K562 (cell line): ENCODE data around the gene CAMSAP3. TPM values are rescaled to one million over a fixed set of nuclear protein-coding genes. Genes with fewer than 3 reads are reported as not detected.

ENCODE experiments used
- CAMTA2 ChIP-seq: fragments of 250-450 bp; sonication (Bioruptor Pico); conservative IDR thresholded peaks from 2 replicates; pipeline ENCODE4 v1.5.1; 2022
- DMBX1 ChIP-seq: fragments of 250-450 bp; sonication (Bioruptor Pico); IDR thresholded peaks from 2 replicates; pipeline ENCODE4 v1.8.0; 2022; ENCODE audit warnings: inconsistent platforms, mild to moderate bottlenecking, moderate library complexity, borderline replicate concordance
- E4F1 ChIP-seq: fragments of 250-450 bp; sonication (Bioruptor Pico); IDR thresholded peaks from 2 replicates; pipeline ENCODE4 v1.5.0; 2021; ENCODE audit warnings: mild to moderate bottlenecking, borderline replicate concordance
- EGR1 ChIP-seq: fragments of 450-650 bp; conservative IDR thresholded peaks from 2 replicates; pipeline ENCODE4 v1.6.1; 2017; ENCODE audit warnings: mild to moderate bottlenecking
- EP300 ChIP-seq: IDR thresholded peaks from 2 replicates; pipeline ENCODE4 v1.6.1; 2012; ENCODE audit warnings: low read length, improper control_type of control experiment
- GTF3C2 ChIP-seq: IDR thresholded peaks from 3 replicates; pipeline ENCODE4 v1.6.1; 2011; ENCODE audit warnings: borderline replicate concordance, mild to moderate bottlenecking, moderate library complexity; ENCODE audit not compliant: insufficient read length; ENCODE audit errors: extremely low read depth
- HIVEP1 ChIP-seq: fragments of 250-450 bp; sonication (Bioruptor Pico); IDR thresholded peaks from 2 replicates; pipeline ENCODE4 v1.4.0; 2020; ENCODE audit warnings: mild to moderate bottlenecking
- IRF2 ChIP-seq: sonication (generic); formaldehyde crosslinking; IDR thresholded peaks from 2 replicates; pipeline ENCODE4 v1.8.1; 2022; ENCODE audit warnings: mild to moderate bottlenecking, missing genetic modification reagents
- MAZ ChIP-seq, 2 experiments: fragments of 450-650 bp in 1 of 2; sonication (generic) in 1 of 2; formaldehyde crosslinking; IDR thresholded peaks in 1 of 2; conservative IDR thresholded peaks in 1 of 2; 2 replicates each; pipeline versions ENCODE4 v1.4.0 to v1.5.0; 2020; ENCODE audit warnings: mild to moderate bottlenecking in 1 of 2, missing genetic modification reagents in 1 of 2
- MEIS2 ChIP-seq: fragments of 450-650 bp; IDR thresholded peaks from 2 replicates; pipeline ENCODE4 v1.6.1; 2014; ENCODE audit warnings: mild to moderate bottlenecking; ENCODE audit not compliant: partially characterized antibody
- MYBL2 ChIP-seq, 2 experiments: fragments of 450-650 bp in 1 of 2; sonication (generic) in 1 of 2; formaldehyde crosslinking in 1 of 2; IDR thresholded peaks; 2 replicates each; pipeline versions ENCODE4 v1.6.1 to v1.8.1; 2017 to 2022; ENCODE audit warnings: borderline replicate concordance in 1 of 2, inconsistent platforms in 1 of 2, low read depth in 1 of 2, mild to moderate bottlenecking in 1 of 2, missing genetic modification reagents in 1 of 2, moderate library complexity in 1 of 2
- NCOR1 ChIP-seq: fragments of 450-650 bp; IDR thresholded peaks from 2 replicates; pipeline ENCODE4 v1.6.1; 2016; ENCODE audit warnings: mild to moderate bottlenecking, moderate library complexity
- NR1H2 ChIP-seq: sonication (generic); formaldehyde crosslinking; IDR thresholded peaks from 2 replicates; pipeline ENCODE4 v1.4.0; 2020; ENCODE audit warnings: mild to moderate bottlenecking, missing genetic modification reagents
- NR2F6 ChIP-seq: fragments of 450-650 bp; formaldehyde crosslinking; IDR thresholded peaks from 2 replicates; pipeline ENCODE4 v1.4.0; 2020; ENCODE audit warnings: mild to moderate bottlenecking
- POLR3A ChIP-seq: IDR thresholded peaks from 2 replicates; pipeline ENCODE4 v1.6.1; 2011; ENCODE audit warnings: borderline replicate concordance, mild to moderate bottlenecking, moderate library complexity; ENCODE audit not compliant: insufficient read length, insufficient read depth; ENCODE audit errors: extremely low read depth
- POU5F1 ChIP-seq: fragments of 150-350 bp; IDR thresholded peaks from 2 replicates; pipeline ENCODE4 v1.6.1; 2014; ENCODE audit warnings: borderline replicate concordance, low read length, low read depth, mild to moderate bottlenecking; ENCODE audit not compliant: partially characterized antibody
- SETDB1 ChIP-seq: IDR thresholded peaks from one replicate; pipeline ENCODE4 v1.6.1; 2012; ENCODE audit warnings: low read length, control low read depth, inconsistent platforms
- SMAD3 ChIP-seq: fragments of 450-650 bp; formaldehyde crosslinking; conservative IDR thresholded peaks from 2 replicates; pipeline ENCODE4 v1.4.0; 2020; ENCODE audit warnings: mild to moderate bottlenecking
- SMARCA4 ChIP-seq: fragments of 450-650 bp; IDR thresholded peaks from 2 replicates; pipeline ENCODE4 v1.6.1; 2016
- TBP ChIP-seq: optimal IDR thresholded peaks from 2 replicates; pipeline ENCODE3; 2011; ENCODE audit warnings: low read depth, low read length, improper control_type of control experiment
- ZBTB17 ChIP-seq: fragments of 450-650 bp; formaldehyde crosslinking; IDR thresholded peaks from 2 replicates; pipeline ENCODE4 v1.4.0; 2020; ENCODE audit warnings: mild to moderate bottlenecking
- ZKSCAN1 ChIP-seq: fragments of 150-350 bp; IDR thresholded peaks from 2 replicates; pipeline ENCODE4 v1.6.1; 2016; ENCODE audit warnings: low read depth, low read length
- ZNF165 ChIP-seq: fragments of 250-450 bp; sonication (Bioruptor Pico); IDR thresholded peaks from 2 replicates; pipeline ENCODE4 v1.4.0; 2020; ENCODE audit warnings: borderline replicate concordance
- ZNF232 ChIP-seq: sonication (generic); formaldehyde crosslinking; IDR thresholded peaks from 2 replicates; pipeline ENCODE4 v1.8.0; 2022; ENCODE audit warnings: mild to moderate bottlenecking, missing genetic modification reagents
- polyA plus RNA-seq, 8 experiments: library from polyadenylated mRNA; depleted of rRNA in 4 of 8; stranded (reverse) in 5 of 8; unstranded in 3 of 8; fragments of >200 nt; fragmentation: Nextera tagmentation in 2 of 8; fragmentation: Illumina TruSeq in 1 of 8; extraction: Ambion mirVana in 2 of 8; extraction: Trizol in 1 of 8; gene quantifications; 2 replicates each; pipeline versions ENCODE4 v1.2.1 to v1.2.3, GENCODE V29; 2011 to 2014; ENCODE audit warnings: inconsistent platforms in 1 of 8, missing spikeins in 1 of 8
- total RNA-seq, 7 experiments: library from RNA; depleted of rRNA in 6 of 7; stranded (reverse); fragments of >200 nt in 6 of 7; fragmentation: Illumina TruSeq in 2 of 7; extraction: Trizol in 2 of 7; gene quantifications; 2 replicates each; pipeline versions ENCODE4 v1.2.1 to v1.2.3, GENCODE V29; 2011 to 2021; ENCODE audit warnings: low replicate concordance in 1 of 7

Gene CAMSAP3
- total and polyA plus RNA-seq, 9 of the 15 experiments (the other 6 are each of a cell fraction or from before 2014, with no cell fraction given) = 0.01 to 0.89 (median 0.22) TPM; not detected in 1

GRCh38 chr19:7562646-7563393, 32.8 kb upstream of the CAMSAP3 start (continued):
- no peak for TF ChIP-seq E4F1 (CRISPR knock-in tag)
- no peak for TF ChIP-seq MYBL2 (IDR thresholded peaks at IDR 0.05; ENCODE audit: low read depth)
- TF ChIP-seq MYBL2 (CRISPR knock-in tag; IDR thresholded peaks at IDR 0.05; ENCODE audit: borderline replicate concordance) = peak; percentile 67; the same call in 1 of the 2 replicates
- TF ChIP-seq ZNF232 = peak; percentile 99
- peak; percentile 99 for TF ChIP-seq NR1H2 (CRISPR knock-in tag)
- no peak for TF ChIP-seq ZKSCAN1
- no peak for TF ChIP-seq ZBTB17 (CRISPR knock-in tag)
- no peak for TF ChIP-seq POU5F1
- TF ChIP-seq TBP = no peak
- TF ChIP-seq GTF3C2 = no peak
- TF ChIP-seq EP300 = no peak
- no peak for TF ChIP-seq MEIS2
- peak; percentile 94 for TF ChIP-seq DMBX1 (CRISPR knock-in tag)
- no peak for TF ChIP-seq CAMTA2 (CRISPR knock-in tag)
- peak in 1 of 2 experiments; percentile 100; a peak in 2 of 4 replicates for TF ChIP-seq MAZ (CRISPR knock-in tag; conservative IDR thresholded peaks at IDR 0.05 in 1 of 2, IDR thresholded peaks at IDR 0.05 in 1 of 2)
- TF ChIP-seq ZNF165 (CRISPR knock-in tag) = no peak
- no peak for TF ChIP-seq HIVEP1 (CRISPR knock-in tag)
- no peak for TF ChIP-seq NCOR1
- no peak for TF ChIP-seq NR2F6 (CRISPR knock-in tag)
- peak; percentile 63 for TF ChIP-seq EGR1
- TF ChIP-seq IRF2 = peak; percentile 98
- TF ChIP-seq SMARCA4 = no peak
- 0 out of 2 replicates have a peak, but pooled peaks have one; percentile 44 for TF ChIP-seq SMAD3 (CRISPR knock-in tag)
- TF ChIP-seq POLR3A = no peak
- TF ChIP-seq SETDB1 = no peak
